HepG2 (cell line): ENCODE data around the gene TP73. TPM values are rescaled to one million over a fixed set of nuclear protein-coding genes. Genes with fewer than 3 reads are reported as not detected.

Source experiments
- BHLHE40 ChIP-seq: IDR thresholded peaks from 2 replicates; pipeline ENCODE4 v1.6.1; 2011; ENCODE audit warnings: low read length, improper control_type of control experiment
- CBFB ChIP-seq: sonication (generic); formaldehyde crosslinking; IDR thresholded peaks from 2 replicates; pipeline ENCODE4 v1.4.0; 2020; ENCODE audit warnings: missing genetic modification reagents
- CENPT ChIP-seq: sonication (generic); formaldehyde crosslinking; IDR thresholded peaks from 2 replicates; pipeline ENCODE4 v1.8.0; 2022; ENCODE audit warnings: low read depth, mild to moderate bottlenecking, moderate library complexity, missing genetic modification reagents
- DNMT1 ChIP-seq: sonication (generic); formaldehyde crosslinking; IDR thresholded peaks from 2 replicates; pipeline ENCODE4 v1.5.1; 2020; ENCODE audit warnings: mild to moderate bottlenecking, missing genetic modification reagents
- E2F2 ChIP-seq: sonication (generic); formaldehyde crosslinking; IDR thresholded peaks from 2 replicates; pipeline ENCODE4 v1.4.0; 2020; ENCODE audit warnings: missing genetic modification reagents, borderline replicate concordance
- E2F5 ChIP-seq: sonication (generic); formaldehyde crosslinking; conservative IDR thresholded peaks from 2 replicates; pipeline ENCODE4 v1.4.0; 2020; ENCODE audit warnings: missing genetic modification reagents
- ELF3 ChIP-seq: IDR thresholded peaks from 2 replicates; pipeline ENCODE4 v1.6.1; 2016; ENCODE audit warnings: missing genetic modification reagents, missing compliant biosample characterization
- FOXM1 ChIP-seq: sonication (generic); formaldehyde crosslinking; IDR thresholded peaks from 2 replicates; pipeline ENCODE4 v1.5.0; 2020; ENCODE audit warnings: missing genetic modification reagents
- GTF3A ChIP-seq: sonication (generic); formaldehyde crosslinking; conservative IDR thresholded peaks from 2 replicates; pipeline ENCODE4 v1.4.0; 2020; ENCODE audit warnings: mild to moderate bottlenecking, missing genetic modification reagents
- HNRNPLL ChIP-seq: fragments of 200-400 bp; formaldehyde crosslinking; IDR thresholded peaks from 2 replicates; pipeline ENCODE4 v1.6.1; 2017; ENCODE audit warnings: mild to moderate bottlenecking, low read depth, low read length; ENCODE audit not compliant: poor library complexity, severe bottlenecking
- MED13 ChIP-seq: sonication (generic); formaldehyde crosslinking; IDR thresholded peaks from 2 replicates; pipeline ENCODE4 v1.5.0; 2020; ENCODE audit warnings: missing genetic modification reagents
- MTA1 ChIP-seq: sonication (generic); formaldehyde crosslinking; IDR thresholded peaks from 2 replicates; pipeline ENCODE4 v1.4.0; 2020; ENCODE audit warnings: missing genetic modification reagents, mild to moderate bottlenecking, borderline replicate concordance
- NAIF1 ChIP-seq: sonication (generic); formaldehyde crosslinking; IDR thresholded peaks from 2 replicates; pipeline ENCODE4 v1.5.0; 2020; ENCODE audit warnings: mild to moderate bottlenecking, missing genetic modification reagents, borderline replicate concordance
- NCOA2 ChIP-seq: sonication (generic); formaldehyde crosslinking; IDR thresholded peaks from 2 replicates; pipeline ENCODE4 v1.8.0; 2022; ENCODE audit warnings: inconsistent platforms
- SOX6 ChIP-seq, 2 experiments: fragments of 450-650 bp in 1 of 2; sonication (generic) in 1 of 2; formaldehyde crosslinking in 1 of 2; IDR thresholded peaks; 2 replicates each; pipeline versions ENCODE4 v1.4.0 to v1.6.1; 2017 to 2020; ENCODE audit warnings: antibody characterized with exemption in 1 of 2, mild to moderate bottlenecking in 1 of 2, missing genetic modification reagents in 1 of 2
- YY1 ChIP-seq: IDR thresholded peaks from 2 replicates; pipeline ENCODE4 v1.6.1; 2011; ENCODE audit warnings: low read length, low read depth, moderate library complexity, mild to moderate bottlenecking; ENCODE audit not compliant: insufficient read depth, insufficient replicate concordance
- ZNF460 ChIP-seq: sonication (generic); formaldehyde crosslinking; IDR thresholded peaks from 2 replicates; pipeline ENCODE4 v1.5.1; 2020; ENCODE audit warnings: missing genetic modification reagents, mild to moderate bottlenecking, borderline replicate concordance
- ZZZ3 ChIP-seq: sonication (generic); formaldehyde crosslinking; IDR thresholded peaks from 2 replicates; pipeline ENCODE4 v1.4.0; 2020; ENCODE audit warnings: missing genetic modification reagents, mild to moderate bottlenecking, borderline replicate concordance
- polyA plus RNA-seq, 8 experiments: library from polyadenylated mRNA; depleted of rRNA in 3 of 8; stranded (reverse) in 7 of 8; unstranded in 1 of 8; fragments of >200 nt; fragmentation: Illumina TruSeq in 4 of 8; extraction: Trizol in 4 of 8; gene quantifications; 2 replicates each; pipeline versions ENCODE4 v1.2.1 to v1.2.3, GENCODE V29; 2011 to 2016; ENCODE audit warnings: low read depth in 4 of 8, missing spikeins in 1 of 8, mixed read lengths in 1 of 8; ENCODE audit not compliant: insufficient read depth in 1 of 8
- total RNA-seq, 5 experiments: library from RNA; depleted of rRNA; stranded (reverse); fragments of >200 nt; fragmentation: Illumina TruSeq; extraction: Trizol; gene quantifications; 2 replicates each; pipeline ENCODE4 v1.2.3, GENCODE V29; 2016; ENCODE audit warnings: low read depth in 1 of 5
- TF ChIP-seq, protein P1 (sequence below): IDR thresholded peaks from 2 replicates; pipeline ENCODE4 v1.6.1; 2016; ENCODE audit warnings: control low read depth
- TF ChIP-seq, protein P2 (sequence below): sonication (generic); formaldehyde crosslinking; IDR thresholded peaks from 2 replicates; pipeline ENCODE4 v1.4.0; 2020; ENCODE audit warnings: missing genetic modification reagents

The TP73 gene
- total and polyA plus RNA-seq, 2 of the 13 experiments (the other 11 are each of a cell fraction or from before 2014, with no cell fraction given): 0.49 to 1.1 TPM

DNA sequence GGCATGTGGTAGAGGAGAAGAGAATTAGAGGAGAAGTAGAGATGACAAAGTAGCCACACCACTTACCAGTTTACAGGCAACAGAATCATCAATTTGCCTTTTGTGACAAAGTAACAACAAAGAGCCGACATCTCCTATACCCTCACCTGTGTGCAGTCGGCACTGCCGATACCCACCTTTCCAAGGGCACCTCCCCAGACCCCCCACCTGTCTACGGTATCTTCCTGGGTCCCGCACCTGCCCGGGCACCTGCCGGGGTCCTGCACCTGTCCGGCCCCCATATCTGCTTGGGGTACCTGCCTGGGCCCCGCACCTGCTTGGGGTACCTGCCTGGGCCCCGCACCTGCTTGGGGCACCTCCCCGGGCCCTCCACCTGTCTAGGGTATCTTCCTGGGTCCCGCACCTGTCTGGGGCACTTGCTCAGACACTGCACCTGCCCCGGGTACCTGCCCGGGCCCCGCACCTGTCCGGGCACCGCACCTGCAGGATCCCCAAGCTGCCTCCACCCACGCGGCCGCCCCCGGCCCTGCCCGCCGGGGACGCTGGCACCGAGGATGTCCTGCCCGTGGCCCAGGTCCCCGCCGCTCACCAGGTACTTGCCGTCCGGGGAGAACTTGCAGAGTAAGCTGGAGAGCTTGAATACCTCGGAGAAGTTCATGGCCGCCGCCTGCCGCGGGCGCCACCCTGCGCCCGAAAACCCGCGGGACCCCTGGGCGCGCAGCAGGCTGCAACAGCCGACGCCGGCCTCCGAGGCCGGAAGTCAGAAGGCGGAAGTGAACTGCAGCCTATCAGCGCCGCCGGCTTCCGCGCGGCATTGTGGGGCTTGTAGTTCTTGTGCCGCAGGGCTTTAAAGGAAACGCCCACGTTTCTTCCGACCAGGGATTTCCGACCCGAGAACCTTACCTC, 2.7 kb upstream of the TP73 start, which contains the start of gene WRAP73 (continued):
- TF ChIP-seq MED13 (CRISPR knock-in tag) (no peak), NCOA2 (CRISPR knock-in tag) (no peak), ELF3 (CRISPR knock-in tag) (peak; percentile 77), CBFB (0 out of 2 replicates have a peak, but pooled peaks have one; percentile 18), DNMT1 (CRISPR knock-in tag) (no peak), ZNF460 (no peak), GTF3A (CRISPR knock-in tag) (no peak), CENPT (no peak), HNRNPLL (peak; percentile 17), BHLHE40 (no peak), YY1 (peak; percentile 90), MTA1 (CRISPR knock-in tag) (peak; percentile 50; the same call in 1 of the 2 replicates), ZZZ3 (0 out of 2 replicates have a peak, but pooled peaks have one; percentile 34), SOX6 (IDR thresholded peaks at IDR 0.05) (no peak), SOX6 (CRISPR knock-in tag; IDR thresholded peaks at IDR 0.05) (peak; percentile 32; the same call in 1 of the 2 replicates), E2F5 (CRISPR knock-in tag) (no peak), E2F2 (CRISPR knock-in tag) (no peak), NAIF1 (CRISPR knock-in tag) (no peak), FOXM1 (CRISPR knock-in tag) (no peak)
- TF ChIP-seq, protein P1, sequence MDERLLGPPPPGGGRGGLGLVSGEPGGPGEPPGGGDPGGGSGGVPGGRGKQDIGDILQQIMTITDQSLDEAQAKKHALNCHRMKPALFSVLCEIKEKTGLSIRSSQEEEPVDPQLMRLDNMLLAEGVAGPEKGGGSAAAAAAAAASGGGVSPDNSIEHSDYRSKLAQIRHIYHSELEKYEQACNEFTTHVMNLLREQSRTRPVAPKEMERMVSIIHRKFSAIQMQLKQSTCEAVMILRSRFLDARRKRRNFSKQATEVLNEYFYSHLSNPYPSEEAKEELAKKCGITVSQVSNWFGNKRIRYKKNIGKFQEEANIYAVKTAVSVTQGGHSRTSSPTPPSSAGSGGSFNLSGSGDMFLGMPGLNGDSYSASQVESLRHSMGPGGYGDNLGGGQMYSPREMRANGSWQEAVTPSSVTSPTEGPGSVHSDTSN: no peak
- TF ChIP-seq, protein P2, sequence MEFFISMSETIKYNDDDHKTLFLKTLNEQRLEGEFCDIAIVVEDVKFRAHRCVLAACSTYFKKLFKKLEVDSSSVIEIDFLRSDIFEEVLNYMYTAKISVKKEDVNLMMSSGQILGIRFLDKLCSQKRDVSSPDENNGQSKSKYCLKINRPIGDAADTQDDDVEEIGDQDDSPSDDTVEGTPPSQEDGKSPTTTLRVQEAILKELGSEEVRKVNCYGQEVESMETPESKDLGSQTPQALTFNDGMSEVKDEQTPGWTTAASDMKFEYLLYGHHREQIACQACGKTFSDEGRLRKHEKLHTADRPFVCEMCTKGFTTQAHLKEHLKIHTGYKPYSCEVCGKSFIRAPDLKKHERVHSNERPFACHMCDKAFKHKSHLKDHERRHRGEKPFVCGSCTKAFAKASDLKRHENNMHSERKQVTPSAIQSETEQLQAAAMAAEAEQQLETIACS (CRISPR knock-in tag): no peak
